Stomach (tissue), 4 donors: ENCODE data around the gene PPP1R9A.

ENCODE experiments used
- EP300 ChIP-seq: sonication (generic); formaldehyde crosslinking; IDR thresholded peaks from one replicate; pipeline ENCODE4 v1.6.1; 2017; ENCODE audit warnings: antibody characterized with exemption
- POLR2AphosphoS5 ChIP-seq, 3 donors: sonication (generic); formaldehyde crosslinking; IDR thresholded peaks; one replicate each; pipeline ENCODE4 v1.6.1; 2016; ENCODE audit warnings: antibody characterized with exemption in 3 of 3

DNA sequence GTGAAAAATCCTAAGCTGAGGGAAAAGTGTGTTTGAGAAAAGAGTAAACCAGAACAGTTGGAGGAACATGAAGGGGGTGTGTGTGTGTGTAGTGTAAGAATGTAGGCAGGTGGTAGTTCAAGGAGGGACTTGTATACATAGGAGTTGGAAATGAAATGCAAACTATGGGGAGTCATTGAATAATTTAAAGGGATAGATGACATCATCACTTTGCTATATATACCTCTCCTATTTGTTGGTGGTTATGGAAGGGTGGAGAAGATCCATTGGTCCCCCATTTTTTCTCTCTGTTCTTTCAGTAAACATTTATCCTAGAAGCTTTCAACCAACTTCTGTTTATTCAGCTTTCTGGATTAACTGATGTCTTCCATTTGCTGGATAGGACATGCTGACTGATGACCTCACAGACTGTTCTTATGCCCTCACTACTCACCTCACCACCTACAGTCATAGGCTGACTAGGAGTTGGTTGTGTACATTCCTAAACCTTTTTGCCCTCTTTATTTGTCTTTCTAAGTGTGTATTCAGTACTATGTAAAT, 20.8 kb downstream of the PPP1R9A start:
- TF ChIP-seq POLR2AphosphoS5 (IDR thresholded peaks at IDR 0.05) (no peak), EP300 (no peak)
